Prostate gland (tissue), 2 donors: ENCODE results near the gene THOC3.
"Not testable (repeated sequence)": the region's sequence is repeated elsewhere in the genome, so short reads cannot be mapped to it uniquely, and the experiment has no call there.

ENCODE experiments used
- POLR2A ChIP-seq: fragments of 450-650 bp; IDR thresholded peaks from one replicate; pipeline ENCODE4 v1.6.1; 2016; ENCODE audit warnings: antibody characterized with exemption, mild to moderate bottlenecking
- TF ChIP-seq, protein P1 (sequence below), 4 experiments: fragments of 200-600 bp in 2 of 4; fragments of 450-650 bp in 2 of 4; sonication (generic) in 2 of 4; IDR thresholded peaks; 1 replicate in 3 of 4; 2 replicates in 1 of 4; pipeline ENCODE4 v1.5.1; 2016 to 2019; ENCODE audit warnings: antibody characterized with exemption in 4 of 4, mild to moderate bottlenecking in 2 of 4, moderate library complexity in 2 of 4

DNA sequence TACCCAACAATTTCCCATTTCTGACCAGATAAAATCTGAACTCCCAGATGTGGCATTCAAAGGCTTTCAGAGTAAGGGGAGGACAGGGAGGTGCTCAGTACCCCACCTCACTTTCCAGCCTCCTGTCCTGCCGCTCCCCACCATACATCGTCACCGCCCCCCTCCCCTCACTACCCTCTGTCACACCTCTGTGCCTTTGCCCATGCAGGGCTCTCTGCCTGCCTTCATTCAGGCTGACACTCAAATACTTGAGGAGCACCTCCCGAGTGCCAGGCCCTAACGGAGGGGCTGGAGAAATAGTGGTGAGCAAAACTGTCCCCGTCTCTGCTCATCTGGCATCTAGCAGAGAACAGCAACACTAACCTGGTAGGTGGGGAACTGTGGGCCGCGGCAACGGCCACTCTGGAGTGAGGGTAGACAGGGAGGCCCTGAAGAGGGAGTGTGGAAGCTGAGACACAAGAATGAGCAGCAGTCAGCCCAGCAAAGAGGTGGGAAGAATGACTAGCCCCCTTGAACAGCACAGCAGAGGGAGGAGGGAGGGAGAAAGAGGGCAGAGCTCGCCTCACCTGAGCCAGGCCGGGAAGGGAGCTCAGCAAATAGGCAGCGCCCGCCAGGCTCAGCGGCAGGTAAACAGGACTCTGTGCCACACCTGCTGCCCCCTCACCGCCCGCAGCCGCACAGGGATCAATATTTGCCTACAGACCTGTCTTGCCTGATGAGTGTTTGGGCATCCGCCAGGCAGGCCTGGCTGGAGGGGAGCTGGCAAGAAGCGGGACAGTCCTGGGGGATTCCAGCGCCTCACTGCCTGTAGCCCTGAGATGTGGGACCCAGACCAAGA lies 54.1 kb downstream of the THOC3 start:
- TF ChIP-seq, protein P1, sequence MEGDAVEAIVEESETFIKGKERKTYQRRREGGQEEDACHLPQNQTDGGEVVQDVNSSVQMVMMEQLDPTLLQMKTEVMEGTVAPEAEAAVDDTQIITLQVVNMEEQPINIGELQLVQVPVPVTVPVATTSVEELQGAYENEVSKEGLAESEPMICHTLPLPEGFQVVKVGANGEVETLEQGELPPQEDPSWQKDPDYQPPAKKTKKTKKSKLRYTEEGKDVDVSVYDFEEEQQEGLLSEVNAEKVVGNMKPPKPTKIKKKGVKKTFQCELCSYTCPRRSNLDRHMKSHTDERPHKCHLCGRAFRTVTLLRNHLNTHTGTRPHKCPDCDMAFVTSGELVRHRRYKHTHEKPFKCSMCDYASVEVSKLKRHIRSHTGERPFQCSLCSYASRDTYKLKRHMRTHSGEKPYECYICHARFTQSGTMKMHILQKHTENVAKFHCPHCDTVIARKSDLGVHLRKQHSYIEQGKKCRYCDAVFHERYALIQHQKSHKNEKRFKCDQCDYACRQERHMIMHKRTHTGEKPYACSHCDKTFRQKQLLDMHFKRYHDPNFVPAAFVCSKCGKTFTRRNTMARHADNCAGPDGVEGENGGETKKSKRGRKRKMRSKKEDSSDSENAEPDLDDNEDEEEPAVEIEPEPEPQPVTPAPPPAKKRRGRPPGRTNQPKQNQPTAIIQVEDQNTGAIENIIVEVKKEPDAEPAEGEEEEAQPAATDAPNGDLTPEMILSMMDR (IDR thresholded peaks at IDR 0.05), result not testable (repeated sequence)
- not testable (repeated sequence) for TF ChIP-seq POLR2A
